DMS 273 (cell line): ENCODE results near the gene SDCCAG8.

ENCODE experiments used
- DNase-seq: peaks from one replicate; lab custom pipeline; 2025; ENCODE audit not compliant: unreplicated experiment; lab: John Stamatoyannopoulos, UW

Gene SDCCAG8

DNA sequence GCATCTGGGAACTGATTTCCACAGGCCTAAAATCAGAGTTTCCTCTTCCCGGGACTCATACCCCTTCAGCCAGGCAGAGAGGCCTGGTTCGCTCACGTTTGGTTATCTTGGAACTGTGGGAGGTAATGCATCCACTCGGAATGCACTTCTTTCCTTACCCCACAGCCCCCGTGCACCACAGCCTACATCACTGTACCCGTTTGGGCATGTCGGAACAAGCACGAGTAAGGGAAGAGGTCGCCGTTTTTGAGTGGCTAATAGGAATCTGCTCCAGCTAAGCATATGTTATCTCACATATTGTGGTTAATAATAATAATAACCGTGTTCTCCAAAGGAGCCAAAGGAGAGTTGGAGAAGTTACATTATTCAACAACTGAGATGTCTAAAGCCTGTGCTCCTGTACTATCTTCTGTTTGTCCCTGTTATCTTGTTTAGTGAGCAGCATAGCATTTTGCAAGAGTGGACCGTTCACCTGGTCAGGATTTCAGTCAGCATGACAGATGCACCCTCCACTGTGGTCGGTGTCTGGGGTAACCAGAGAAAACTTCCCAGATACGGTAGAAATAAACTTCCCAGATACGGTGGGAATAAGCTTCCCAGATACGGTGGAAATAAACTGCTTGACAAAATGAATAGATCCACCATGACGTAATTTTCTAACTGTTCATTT, 198.6 kb downstream of the SDCCAG8 start:
- DNase-seq = peak; percentile 60

GRCh38 chr1:243455760-243456651, 200.2 kb downstream of the SDCCAG8 start:
- DNase-seq = no peak

GRCh38 chr1:243457363-243457982, 201.6 kb downstream of the SDCCAG8 start:
- DNase-seq = no peak

- DNase-seq = no peak
Observed at GRCh38 chr1:243459059-243459458, 203.2 kb downstream of the SDCCAG8 start.

GRCh38 chr1:243461700-243462099, 205.9 kb downstream of the SDCCAG8 start:
- DNase-seq = no peak

DNA sequence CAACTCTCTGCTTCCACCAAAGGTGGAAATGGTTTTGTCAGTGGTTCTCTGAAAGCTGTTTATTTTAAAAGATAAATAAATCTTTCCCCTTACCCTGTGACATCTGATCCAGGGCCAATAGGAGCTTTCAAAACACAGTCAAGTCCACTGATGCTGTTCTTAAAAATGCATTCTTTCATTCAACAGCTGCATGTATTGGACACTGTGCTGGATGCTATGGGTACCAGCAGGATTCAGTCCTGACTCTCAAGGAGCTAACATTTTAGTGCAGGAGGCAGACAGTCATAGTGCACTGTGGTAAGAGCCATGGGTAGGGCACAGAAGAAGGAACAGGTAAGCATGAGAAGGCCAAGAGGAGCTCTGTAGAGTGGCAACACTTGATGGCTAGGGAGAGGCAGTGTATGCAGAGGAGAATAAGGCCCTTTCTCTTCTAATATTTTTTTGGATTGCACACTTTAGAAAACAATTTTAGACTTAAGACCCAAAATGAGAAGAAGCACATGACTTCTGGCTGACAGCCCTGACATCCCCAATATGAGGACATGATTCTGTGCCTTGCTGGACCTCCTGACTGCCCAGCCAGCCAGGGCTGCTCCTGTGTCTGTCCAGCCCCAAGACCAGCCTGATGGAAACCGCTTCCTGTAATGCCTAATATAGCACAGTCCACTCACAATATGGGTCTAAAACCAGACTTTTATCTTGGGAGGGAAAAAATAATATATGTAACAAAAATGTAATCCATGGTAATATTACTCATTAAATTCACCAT, 207.3 kb downstream of the SDCCAG8 start:
- no peak for DNase-seq

DNA sequence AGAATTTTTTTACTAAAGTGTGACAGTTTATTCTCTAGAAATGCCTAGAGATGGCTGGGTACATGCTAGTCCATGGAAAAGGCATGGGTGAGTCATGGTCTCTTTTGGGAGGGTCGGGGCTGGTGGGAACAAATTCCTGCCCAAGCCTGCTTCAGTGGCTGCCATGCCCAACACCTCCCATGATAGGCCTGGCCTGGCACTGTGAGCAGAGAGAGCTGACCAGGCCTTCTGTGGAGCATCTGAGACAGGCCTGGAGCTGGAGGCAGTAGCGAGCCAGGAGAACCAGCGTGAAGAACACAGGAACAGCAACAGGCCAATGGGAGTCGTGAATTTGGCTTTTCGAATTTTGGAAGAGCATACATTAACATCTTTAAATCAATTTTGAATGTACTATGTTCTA, 209.2 kb downstream of the SDCCAG8 start:
- no peak for DNase-seq

DNA sequence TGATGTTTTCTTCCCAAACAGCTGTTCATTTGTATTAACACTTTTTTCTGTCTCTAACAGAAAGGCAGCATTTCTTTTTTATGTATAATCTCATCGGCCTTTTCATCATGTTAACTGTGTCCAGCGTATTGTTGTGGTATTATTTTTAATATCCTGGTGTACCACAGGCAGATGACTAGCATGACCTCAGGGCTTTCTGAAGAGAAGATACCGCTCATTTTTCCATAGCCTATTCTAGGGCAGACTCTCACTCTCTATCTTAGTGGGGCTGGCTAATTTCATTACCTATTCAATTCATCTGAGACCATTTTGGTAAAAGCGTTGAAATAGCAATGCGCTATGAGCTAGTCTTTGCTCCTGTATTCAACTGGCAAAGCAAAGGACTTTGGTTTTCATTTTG, 209.9 kb downstream of the SDCCAG8 start:
- DNase-seq = no peak

- peak; percentile 89 for DNase-seq
Observed at GRCh38 chr1:243469497-243469896, 213.7 kb downstream of the SDCCAG8 start.

GRCh38 chr1:243470502-243470901, 214.7 kb downstream of the SDCCAG8 start:
- peak; percentile 87 for DNase-seq

GRCh38 chr1:243471026-243471685, 215.3 kb downstream of the SDCCAG8 start:
- peak; percentile 97 for DNase-seq

DNA sequence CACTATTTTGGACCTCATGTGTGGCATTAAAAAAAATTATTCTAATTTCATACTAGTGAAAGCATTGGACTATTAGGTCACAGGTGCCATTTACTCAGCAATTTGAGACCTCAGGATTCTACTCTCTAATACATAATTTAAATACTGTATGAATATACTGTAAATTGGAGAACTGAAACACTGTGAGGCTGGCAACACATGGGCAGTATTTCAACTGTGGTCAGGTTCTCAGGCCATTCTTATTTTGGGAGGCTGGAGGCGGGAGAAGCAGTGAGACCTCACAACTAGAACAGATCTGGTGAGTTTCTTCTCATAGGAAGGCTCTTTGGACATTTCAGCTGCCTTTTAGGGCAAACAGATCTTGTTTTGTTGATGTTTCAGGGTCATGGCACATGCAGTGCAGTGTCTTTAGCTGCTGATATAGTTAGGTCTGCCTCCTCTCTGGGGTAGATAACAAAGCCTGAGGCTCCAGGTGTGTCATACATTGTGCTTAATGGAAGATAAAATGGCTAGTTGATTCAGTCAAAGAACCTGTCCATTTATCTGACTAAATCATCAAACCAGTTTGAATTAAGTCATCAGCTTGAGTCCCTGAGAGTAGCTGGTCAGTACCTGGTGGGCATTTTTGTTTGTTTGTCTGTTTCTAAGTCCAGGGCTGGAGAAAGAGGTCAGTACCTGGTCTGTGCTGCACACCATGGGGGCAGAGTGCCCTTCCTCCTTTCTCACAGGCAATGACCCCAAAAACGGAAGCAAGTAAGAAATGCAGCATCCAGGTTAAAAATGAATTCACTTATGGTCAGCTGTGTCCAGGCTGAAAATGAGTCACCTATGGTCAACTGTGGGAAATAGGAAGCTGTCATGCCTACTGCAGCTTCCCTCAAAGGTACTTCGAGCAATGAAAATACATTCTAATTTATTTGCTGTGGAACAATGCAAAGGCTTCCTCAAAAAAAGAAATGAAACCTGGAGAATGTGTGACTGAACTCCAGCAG, 216.2 kb downstream of the SDCCAG8 start:
- peak; percentile 56 for DNase-seq

- DNase-seq = peak; percentile 78
Observed at GRCh38 chr1:243473227-243474135, 217.6 kb downstream of the SDCCAG8 start.

DNA sequence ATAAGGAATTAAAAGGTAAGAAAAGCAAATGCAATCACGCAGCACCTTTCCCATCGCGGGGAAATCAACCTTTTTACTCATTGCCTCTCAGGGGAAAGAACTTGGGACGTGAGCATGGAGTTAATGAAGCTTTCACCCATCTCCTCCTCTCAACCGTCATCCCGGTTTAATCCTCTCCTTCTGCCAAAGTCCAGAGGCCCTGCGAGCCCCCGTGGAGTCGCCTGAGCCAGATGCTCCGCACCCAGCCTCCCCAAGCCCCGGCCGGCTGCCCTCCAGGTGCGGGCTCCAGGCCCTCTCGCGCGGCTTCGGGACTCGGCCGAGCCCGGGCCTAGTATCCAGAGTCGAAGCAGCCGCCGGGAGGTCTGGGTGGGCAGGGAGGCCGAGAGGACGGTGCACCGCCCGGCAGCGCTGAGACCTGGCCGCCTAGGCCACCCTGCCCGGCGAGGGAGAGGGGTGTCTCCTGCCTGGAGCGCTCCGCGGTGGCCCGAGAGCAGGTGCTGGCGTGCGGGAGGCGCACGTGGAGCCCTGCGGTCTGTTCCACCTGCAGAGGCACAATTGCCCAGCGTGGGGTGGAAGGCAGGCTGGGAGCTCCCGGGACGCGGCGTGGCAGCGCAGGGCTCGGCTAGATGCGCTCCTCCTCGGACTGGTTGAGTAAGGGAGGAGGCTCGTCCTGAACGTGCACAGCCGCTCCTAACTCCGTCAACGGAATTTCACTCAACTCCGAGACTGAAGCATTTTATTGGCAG, 218.5 kb downstream of the SDCCAG8 start:
- DNase-seq = peak; percentile 80

DNA sequence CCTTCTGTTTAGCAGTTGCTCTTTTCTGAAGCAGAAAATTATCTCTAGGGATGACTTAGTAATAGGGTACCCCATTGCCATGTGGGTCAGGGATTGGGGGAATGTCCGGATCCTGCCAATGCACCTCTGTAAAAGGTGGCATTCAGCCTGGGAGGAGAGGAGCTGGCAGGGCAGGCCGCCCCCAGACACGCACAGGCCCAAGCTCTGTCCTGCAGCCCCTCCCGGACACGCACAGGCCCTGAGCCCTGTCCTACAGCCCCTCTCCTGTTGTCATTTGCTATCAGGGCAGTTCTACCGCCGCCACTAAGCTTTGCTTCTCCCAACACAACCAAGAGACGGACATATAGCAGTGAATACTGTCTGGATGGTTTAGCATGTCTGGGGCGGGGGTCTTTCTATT, 219.1 kb downstream of the SDCCAG8 start:
- DNase-seq = no peak

- peak; percentile 85 for DNase-seq
Observed at GRCh38 chr1:243475966-243476365, 220.1 kb downstream of the SDCCAG8 start.

GRCh38 chr1:243477731-243478290, 222.0 kb downstream of the SDCCAG8 start:
- DNase-seq = no peak
